ENCODE measurements around the gene KIF19.

Gene KIF19

GRCh38 chr17:74340470-74341023, 14.5 kb downstream of the KIF19 start:
- no peak overlapping the region for H3K27ac ChIP-seq
- TF ChIP-seq ZFX (IDR thresholded peaks at IDR 0.05; ENCODE audit: borderline replicate concordance) (no peak), CTCF (IDR thresholded peaks at IDR 0.05) (no peak)

GRCh38 chr17:74342224-74342623, 16.2 kb downstream of the KIF19 start:
- no peak overlapping the region for H3K27ac ChIP-seq
- no peak for TF ChIP-seq ZFX (IDR thresholded peaks at IDR 0.05; ENCODE audit: borderline replicate concordance)
- TF ChIP-seq CTCF (IDR thresholded peaks at IDR 0.05) = no peak

GRCh38 chr17:74343121-74343520, 17.1 kb downstream of the KIF19 start:
- H3K27ac ChIP-seq = no peak overlapping the region
- TF ChIP-seq ZFX (IDR thresholded peaks at IDR 0.05; ENCODE audit: borderline replicate concordance) (no peak), CTCF (IDR thresholded peaks at IDR 0.05) (no peak)

DNA sequence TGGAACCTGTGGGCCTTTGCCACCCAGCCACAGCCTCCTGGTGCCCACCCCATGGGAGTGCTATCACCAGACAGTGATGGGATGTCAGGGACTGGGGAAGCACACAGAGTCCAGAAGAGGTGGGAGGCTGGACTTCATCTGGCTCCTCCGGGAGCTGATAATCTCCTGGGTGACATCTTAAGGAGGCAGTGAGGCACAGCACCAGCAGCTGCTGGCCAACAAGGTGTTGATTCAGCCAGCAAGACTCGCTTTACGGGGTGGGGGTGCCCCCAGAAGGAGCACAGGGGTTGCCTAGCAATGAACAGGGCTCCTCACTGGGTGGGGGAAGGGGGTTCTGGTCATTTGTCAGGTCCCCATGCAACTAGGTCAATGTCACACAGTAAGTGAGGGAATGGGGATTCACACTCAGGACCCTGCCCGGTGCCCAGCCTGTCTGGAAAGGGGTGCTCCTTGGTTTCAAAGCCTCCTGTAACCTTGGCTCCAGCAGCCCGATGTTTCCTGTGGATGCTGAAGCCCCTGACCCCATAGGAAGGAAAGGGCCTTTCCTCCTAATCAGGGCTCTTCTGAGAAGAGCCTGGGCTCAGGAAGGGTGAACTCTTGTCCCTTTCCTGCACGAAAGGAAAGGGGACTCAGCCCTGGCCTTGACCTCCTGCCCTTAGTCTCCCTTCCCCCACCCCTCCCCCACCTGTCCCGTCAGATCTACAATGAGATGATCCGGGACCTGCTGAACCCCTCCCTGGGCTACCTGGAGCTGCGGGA, 17.7 kb downstream of the KIF19 start:
- no peak overlapping the region for H3K27ac ChIP-seq
- TF ChIP-seq CTCF (IDR thresholded peaks at IDR 0.05) = no peak

DNA sequence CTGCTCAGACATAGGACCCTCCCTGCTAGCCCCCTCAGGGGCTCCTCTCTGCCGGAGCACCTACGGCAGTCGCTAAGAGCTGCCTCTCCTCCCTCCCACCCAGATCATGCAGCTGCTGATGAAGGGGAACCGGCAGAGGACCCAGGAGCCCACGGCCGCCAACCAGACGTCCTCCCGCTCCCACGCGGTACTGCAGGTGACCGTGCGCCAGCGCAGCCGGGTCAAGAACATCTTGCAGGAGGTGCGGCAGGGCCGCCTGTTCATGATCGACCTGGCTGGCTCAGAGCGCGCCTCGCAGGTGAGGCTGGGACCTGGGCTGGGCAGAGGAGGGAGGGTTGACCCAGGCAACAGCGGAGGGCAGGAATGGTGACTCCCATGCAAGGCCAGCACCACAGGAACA, 18.6 kb downstream of the KIF19 start:
- H3K27ac ChIP-seq = no peak overlapping the region
- no peak for TF ChIP-seq ZFX (IDR thresholded peaks at IDR 0.05; ENCODE audit: borderline replicate concordance)
- TF ChIP-seq CTCF (IDR thresholded peaks at IDR 0.05) = no peak

DNA sequence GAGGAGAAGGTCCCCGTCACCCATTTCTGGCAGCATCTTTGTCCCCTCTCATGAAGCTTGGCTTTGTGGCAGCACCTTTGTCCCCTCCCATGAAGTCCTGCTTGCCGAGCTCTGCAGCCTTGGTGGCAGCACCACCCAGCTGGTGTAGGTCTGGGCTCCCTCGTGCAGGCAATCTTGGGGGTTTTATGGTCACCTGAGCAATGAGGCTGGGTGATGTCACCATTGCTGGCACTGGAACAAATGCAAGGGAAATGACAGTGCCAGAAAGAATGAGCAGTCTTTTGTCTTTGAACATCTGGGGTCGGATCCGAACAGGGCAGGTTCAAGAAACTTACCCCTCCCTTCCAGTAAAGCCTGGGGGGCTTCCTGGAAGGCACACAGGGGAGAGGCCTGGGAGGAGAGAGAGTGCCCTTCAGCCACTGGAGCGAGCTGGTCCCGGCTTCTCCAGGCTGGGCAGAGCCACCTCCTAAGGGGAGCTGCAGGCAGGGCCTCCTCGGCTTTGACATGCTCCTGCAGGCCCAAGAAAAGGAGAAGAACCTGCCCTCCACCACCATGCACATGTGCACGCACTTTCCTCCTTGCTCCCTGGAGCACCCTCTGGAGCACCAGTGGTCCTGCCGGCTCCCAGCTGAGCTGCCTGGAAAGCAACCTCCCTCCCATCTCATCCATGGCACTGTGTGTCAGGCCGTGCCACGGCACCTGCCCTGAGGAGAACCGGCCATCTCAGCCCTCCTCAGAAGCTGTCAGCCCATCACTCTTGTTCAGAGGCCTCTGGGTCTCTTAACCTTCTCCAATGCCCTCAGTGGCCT, 19.6 kb downstream of the KIF19 start:
- TF ChIP-seq ZFX (IDR thresholded peaks at IDR 0.05; ENCODE audit: borderline replicate concordance) = no peak

DNA sequence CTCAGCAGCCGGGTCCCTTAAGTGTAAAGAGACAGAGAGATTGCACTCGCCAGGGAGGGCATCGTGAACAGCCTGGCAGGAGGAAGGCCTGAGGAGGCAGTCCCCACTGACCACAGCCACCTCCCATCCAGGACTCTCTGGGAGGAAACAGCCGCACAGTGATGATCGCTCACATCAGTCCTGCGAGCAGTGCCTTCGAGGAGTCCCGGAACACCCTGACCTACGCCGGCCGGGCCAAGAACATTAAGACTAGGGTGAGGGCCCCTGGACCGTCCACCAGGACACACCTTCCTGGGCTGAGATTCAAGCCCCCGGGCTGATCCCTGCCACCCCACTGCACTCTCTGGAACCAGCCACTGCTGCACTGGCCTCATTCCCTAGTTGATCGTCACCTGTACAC, 21.6 kb downstream of the KIF19 start:
- TF ChIP-seq CTCF (IDR thresholded peaks at IDR 0.05) (no peak), ZFX (IDR thresholded peaks at IDR 0.05; ENCODE audit: borderline replicate concordance) (no peak)
- no peak overlapping the region for H3K27ac ChIP-seq

More for the DNA sequence above, 19.6 kb downstream of the KIF19 start:
- H3K27ac ChIP-seq = no peak overlapping the region
